ENCODE results near the gene MRPL39. TPM values are rescaled to one million over a fixed set of nuclear protein-coding genes. Genes with fewer than 3 reads are reported as not detected.

MRPL39 gene
- total and polyA plus RNA-seq, 4 donors: 19.2 to 35.7 (median 24.4) TPM

DNA sequence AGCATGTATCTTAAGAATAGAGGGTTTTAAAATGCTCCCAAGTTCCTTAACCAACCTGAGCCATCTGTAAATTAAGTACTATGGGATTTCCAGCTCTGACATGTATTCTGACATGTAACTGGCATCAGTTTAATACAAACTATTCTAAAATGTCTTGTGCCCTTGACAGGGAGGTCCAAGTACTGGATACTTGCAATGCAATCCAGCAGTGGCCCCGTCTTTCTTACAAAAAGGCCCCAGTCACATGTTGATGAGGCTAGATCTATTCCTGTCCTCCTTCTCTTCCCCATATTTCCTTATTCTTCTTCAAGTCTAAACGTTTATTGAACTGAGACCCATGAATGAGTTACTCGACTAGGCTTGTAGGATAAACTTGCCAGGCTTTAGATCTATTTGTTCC, 46.4 kb downstream of the MRPL39 start:
- WGBS: 76% methylated on average over 3 of the region's 3 CpGs
- H3K27ac ChIP-seq (ENCODE audit: low read depth in 1 of 2, low read length in 2 of 2): no peak overlapping the region
- peaks cover 0 to 6% (median 2%) of the 10 kb centered on the region in 4 donors for H3K4me1 ChIP-seq (ENCODE audit: control insufficient read depth in 4 of 4, insufficient read depth in 4 of 4, low read length in 3 of 4)
- no peak for DNase-seq (ENCODE audit: low spot score)
- no peaks in the 10 kb centered on the region for H3K36me3 ChIP-seq (ENCODE audit: control insufficient read depth in 4 of 4, insufficient read depth in 3 of 4, low read depth in 1 of 4, low read length in 3 of 4)
- H3K4me3 ChIP-seq (ENCODE audit: low read depth in 1 of 3, low read length in 3 of 3): no peak overlapping the region
- H3K27me3 ChIP-seq (ENCODE audit: control insufficient read depth in 4 of 4, insufficient read depth in 4 of 4, low read length in 3 of 4): no peaks in the 10 kb centered on the region
- H3K9me3 ChIP-seq (ENCODE audit: control insufficient read depth in 4 of 4, low read length in 3 of 4): no peaks in the 10 kb centered on the region
- TF ChIP-seq GABPA (IDR thresholded peaks at IDR 0.05 in 1 of 2, conservative IDR thresholded peaks at IDR 0.05 in 1 of 2) (no peak), EGR1 (IDR thresholded peaks at IDR 0.05; ENCODE audit: low read depth in 2 of 2) (no peak), HNF4G (IDR thresholded peaks at IDR 0.05) (no peak), RXRA (IDR thresholded peaks at IDR 0.05) (no peak)
- TF ChIP-seq, protein P1, sequence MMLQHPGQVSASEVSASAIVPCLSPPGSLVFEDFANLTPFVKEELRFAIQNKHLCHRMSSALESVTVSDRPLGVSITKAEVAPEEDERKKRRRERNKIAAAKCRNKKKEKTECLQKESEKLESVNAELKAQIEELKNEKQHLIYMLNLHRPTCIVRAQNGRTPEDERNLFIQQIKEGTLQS (IDR thresholded peaks at IDR 0.05): no peak
- TF ChIP-seq, protein P2, sequence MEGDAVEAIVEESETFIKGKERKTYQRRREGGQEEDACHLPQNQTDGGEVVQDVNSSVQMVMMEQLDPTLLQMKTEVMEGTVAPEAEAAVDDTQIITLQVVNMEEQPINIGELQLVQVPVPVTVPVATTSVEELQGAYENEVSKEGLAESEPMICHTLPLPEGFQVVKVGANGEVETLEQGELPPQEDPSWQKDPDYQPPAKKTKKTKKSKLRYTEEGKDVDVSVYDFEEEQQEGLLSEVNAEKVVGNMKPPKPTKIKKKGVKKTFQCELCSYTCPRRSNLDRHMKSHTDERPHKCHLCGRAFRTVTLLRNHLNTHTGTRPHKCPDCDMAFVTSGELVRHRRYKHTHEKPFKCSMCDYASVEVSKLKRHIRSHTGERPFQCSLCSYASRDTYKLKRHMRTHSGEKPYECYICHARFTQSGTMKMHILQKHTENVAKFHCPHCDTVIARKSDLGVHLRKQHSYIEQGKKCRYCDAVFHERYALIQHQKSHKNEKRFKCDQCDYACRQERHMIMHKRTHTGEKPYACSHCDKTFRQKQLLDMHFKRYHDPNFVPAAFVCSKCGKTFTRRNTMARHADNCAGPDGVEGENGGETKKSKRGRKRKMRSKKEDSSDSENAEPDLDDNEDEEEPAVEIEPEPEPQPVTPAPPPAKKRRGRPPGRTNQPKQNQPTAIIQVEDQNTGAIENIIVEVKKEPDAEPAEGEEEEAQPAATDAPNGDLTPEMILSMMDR (IDR thresholded peaks at IDR 0.05; ENCODE audit: low read depth, low read length, missing input control): no peak
- TF ChIP-seq, protein P3, sequence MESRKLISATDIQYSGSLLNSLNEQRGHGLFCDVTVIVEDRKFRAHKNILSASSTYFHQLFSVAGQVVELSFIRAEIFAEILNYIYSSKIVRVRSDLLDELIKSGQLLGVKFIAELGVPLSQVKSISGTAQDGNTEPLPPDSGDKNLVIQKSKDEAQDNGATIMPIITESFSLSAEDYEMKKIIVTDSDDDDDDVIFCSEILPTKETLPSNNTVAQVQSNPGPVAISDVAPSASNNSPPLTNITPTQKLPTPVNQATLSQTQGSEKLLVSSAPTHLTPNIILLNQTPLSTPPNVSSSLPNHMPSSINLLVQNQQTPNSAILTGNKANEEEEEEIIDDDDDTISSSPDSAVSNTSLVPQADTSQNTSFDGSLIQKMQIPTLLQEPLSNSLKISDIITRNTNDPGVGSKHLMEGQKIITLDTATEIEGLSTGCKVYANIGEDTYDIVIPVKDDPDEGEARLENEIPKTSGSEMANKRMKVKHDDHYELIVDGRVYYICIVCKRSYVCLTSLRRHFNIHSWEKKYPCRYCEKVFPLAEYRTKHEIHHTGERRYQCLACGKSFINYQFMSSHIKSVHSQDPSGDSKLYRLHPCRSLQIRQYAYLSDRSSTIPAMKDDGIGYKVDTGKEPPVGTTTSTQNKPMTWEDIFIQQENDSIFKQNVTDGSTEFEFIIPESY (IDR thresholded peaks at IDR 0.05): no peak
- H3K9ac ChIP-seq (ENCODE audit: low read depth in 1 of 2, low read length in 2 of 2): no peak overlapping the region

DNA sequence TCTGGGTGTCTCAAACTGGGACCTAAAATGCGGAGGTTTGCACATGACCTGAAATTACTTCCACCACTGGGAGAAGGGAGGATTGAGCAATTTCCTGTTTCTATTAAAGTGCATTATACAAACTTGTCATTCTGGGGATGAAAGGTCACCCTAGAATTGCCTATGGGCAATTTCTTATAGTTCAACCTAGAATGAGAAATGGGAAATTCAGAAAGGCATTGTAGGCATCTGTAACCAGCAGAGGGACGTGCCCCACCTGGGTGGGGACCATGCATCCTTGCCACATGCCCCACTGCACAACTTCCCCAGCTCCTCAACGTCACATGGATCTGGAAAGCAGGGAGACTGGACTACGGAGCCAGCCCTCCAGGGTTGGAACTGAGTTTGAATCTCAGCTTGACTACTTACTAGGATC, 47.0 kb downstream of the MRPL39 start:
- WGBS: 83% methylated on average over 4 of the region's 4 CpGs
- H3K9me3 ChIP-seq (ENCODE audit: control insufficient read depth in 4 of 4, low read length in 3 of 4): no peaks in the 10 kb centered on the region
- no peak overlapping the region for H3K27ac ChIP-seq (ENCODE audit: low read depth in 1 of 2, low read length in 2 of 2)
- H3K9ac ChIP-seq (ENCODE audit: low read depth in 1 of 2, low read length in 2 of 2): no peak overlapping the region
- H3K27me3 ChIP-seq (ENCODE audit: control insufficient read depth in 4 of 4, insufficient read depth in 4 of 4, low read length in 3 of 4): no peaks in the 10 kb centered on the region
- no peak for TF ChIP-seq YY1 (IDR thresholded peaks at IDR 0.05)
- TF ChIP-seq NR2F2 (IDR thresholded peaks at IDR 0.05): no peak
- TF ChIP-seq, protein P2 (IDR thresholded peaks at IDR 0.05; ENCODE audit: low read depth, low read length, missing input control): no peak
- TF ChIP-seq HNF4A (conservative IDR thresholded peaks at IDR 0.05): no peak
- no peak for TF ChIP-seq TAF1 (conservative IDR thresholded peaks at IDR 0.05)
- no peak for TF ChIP-seq HNF4G (IDR thresholded peaks at IDR 0.05)
- no peak for TF ChIP-seq FOXA2 (IDR thresholded peaks at IDR 0.05)
- TF ChIP-seq, protein P4, sequence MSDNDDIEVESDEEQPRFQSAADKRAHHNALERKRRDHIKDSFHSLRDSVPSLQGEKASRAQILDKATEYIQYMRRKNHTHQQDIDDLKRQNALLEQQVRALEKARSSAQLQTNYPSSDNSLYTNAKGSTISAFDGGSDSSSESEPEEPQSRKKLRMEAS (IDR thresholded peaks at IDR 0.05): no peak
- TF ChIP-seq JUND (IDR thresholded peaks at IDR 0.05): no peak
- no peak for TF ChIP-seq FOXA1 (IDR thresholded peaks at IDR 0.05)
- TF ChIP-seq, protein P1 (IDR thresholded peaks at IDR 0.05): no peak
- TF ChIP-seq, protein P3 (IDR thresholded peaks at IDR 0.05): no peak
- no peaks in the 10 kb centered on the region for H3K36me3 ChIP-seq (ENCODE audit: control insufficient read depth in 4 of 4, insufficient read depth in 3 of 4, low read depth in 1 of 4, low read length in 3 of 4)
- no peak for DNase-seq (ENCODE audit: low spot score)
- peaks cover 0 to 6% (median 2%) of the 10 kb centered on the region in 4 donors for H3K4me1 ChIP-seq (ENCODE audit: control insufficient read depth in 4 of 4, insufficient read depth in 4 of 4, low read length in 3 of 4)
- no peak overlapping the region for H3K4me3 ChIP-seq (ENCODE audit: low read depth in 1 of 3, low read length in 3 of 3)

All from liver (tissue), 9 donors.